Pons (tissue), 1 donor: ENCODE measurements around the gene USP17L25.
"Not testable (repeated sequence)": the region's sequence is repeated elsewhere in the genome, so short reads cannot be mapped to it uniquely, and the experiment has no call there.

Experiments used
- DNase-seq: peaks from one replicate; pipeline ENCODE4 v3.0.0-alpha.2; 2016; ENCODE audit warnings: low spot score

The USP17L25 gene

DNA sequence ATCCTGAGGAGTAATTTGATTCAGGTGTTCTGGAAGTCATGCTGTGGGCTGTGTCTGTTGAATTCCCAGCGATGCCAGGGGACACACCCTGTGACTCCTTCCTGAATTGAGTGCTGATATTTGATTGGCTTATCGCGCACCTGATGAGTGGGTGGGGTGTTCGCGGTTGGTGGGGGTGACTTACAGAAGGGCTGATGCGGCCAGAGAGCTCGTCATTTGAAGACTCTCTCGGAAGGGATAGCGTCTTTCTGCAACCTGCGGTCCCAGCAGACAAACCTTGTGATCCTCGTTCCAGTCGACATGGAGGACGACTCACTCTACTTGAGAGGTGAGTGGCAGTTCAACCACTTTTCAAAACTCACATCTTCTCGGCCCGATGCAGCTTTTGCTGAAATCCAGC, at the start of gene USP17L25:
Gene USP17L25, plus strand, starts transcription at position 301 of the 400 bp plus-strand sequence. Its CDS starts 0 bp downstream, at position 301.
- not testable (repeated sequence) for DNase-seq

DNA sequence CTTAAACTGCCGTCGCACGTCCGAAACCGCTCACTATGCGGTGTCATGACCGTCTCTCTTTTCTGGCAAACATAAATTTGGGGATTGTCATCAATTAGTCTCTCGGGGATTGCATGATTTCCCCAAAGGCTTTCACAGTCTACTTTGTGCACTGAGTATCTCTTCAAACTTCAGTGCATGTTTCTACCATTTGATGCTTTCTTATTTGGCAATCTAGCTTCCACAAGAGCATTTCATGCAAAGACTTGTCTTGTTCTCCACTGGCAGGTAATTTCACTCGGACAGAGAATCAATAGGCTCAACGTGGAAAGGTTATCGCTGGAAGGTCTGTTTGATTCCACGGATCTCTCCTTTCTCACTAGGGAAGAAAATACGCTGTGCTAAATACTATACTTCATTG, 5.5 kb upstream of the USP17L25 start:
- not testable (repeated sequence) for DNase-seq

GRCh38 chr4:9324865-9325264, 4.8 kb upstream of the USP17L25 start, which contains the start of gene USP17L24:
USP17L24 (plus strand) TSS chr4:9325165; CDS start chr4:9325165, 0 bp downstream.
- DNase-seq: not testable (repeated sequence)

DNA sequence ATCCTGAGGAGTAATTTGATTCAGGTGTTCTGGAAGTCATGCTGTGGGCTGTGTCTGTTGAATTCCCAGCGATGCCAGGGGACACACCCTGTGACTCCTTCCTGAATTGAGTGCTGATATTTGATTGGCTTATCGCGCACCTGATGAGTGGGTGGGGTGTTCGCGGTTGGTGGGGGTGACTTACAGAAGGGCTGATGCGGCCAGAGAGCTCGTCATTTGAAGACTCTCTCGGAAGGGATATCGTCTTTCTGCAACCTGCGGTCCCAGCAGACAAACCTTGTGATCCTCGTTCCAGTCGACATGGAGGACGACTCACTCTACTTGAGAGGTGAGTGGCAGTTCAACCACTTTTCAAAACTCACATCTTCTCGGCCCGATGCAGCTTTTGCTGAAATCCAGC, 4.6 kb downstream of the USP17L25 start, which contains the start of gene USP17L26:
Gene USP17L26, plus strand, starts transcription at position 301 of the 400 bp plus-strand sequence. Its CDS starts 0 bp downstream, at position 301.
- not testable (repeated sequence) for DNase-seq

DNA sequence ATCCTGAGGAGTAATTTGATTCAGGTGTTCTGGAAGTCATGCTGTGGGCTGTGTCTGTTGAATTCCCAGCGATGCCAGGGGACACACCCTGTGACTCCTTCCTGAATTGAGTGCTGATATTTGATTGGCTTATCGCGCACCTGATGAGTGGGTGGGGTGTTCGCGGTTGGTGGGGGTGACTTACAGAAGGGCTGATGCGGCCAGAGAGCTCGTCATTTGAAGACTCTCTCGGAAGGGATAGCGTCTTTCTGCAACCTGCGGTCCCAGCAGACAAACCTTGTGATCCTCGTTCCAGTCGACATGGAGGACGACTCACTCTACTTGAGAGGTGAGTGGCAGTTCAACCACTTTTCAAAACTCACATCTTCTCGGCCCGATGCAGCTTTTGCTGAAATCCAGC, 9.4 kb downstream of the USP17L25 start, which contains the start of gene USP17L5:
Gene USP17L5, plus strand, starts transcription at position 301 of the 400 bp plus-strand sequence. Its CDS starts 0 bp downstream, at position 301.
- DNase-seq: not testable (repeated sequence)

DNA sequence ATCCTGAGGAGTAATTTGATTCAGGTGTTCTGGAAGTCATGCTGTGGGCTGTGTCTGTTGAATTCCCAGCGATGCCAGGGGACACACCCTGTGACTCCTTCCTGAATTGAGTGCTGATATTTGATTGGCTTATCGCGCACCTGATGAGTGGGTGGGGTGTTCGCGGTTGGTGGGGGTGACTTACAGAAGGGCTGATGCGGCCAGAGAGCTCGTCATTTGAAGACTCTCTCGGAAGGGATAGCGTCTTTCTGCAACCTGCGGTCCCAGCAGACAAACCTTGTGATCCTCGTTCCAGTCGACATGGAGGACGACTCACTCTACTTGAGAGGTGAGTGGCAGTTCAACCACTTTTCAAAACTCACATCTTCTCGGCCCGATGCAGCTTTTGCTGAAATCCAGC, 14.1 kb downstream of the USP17L25 start, which contains the start of gene USP17L27:
Gene USP17L27, plus strand, starts transcription at position 301 of the 400 bp plus-strand sequence. Its CDS starts 0 bp downstream, at position 301.
- DNase-seq: not testable (repeated sequence)

DNA sequence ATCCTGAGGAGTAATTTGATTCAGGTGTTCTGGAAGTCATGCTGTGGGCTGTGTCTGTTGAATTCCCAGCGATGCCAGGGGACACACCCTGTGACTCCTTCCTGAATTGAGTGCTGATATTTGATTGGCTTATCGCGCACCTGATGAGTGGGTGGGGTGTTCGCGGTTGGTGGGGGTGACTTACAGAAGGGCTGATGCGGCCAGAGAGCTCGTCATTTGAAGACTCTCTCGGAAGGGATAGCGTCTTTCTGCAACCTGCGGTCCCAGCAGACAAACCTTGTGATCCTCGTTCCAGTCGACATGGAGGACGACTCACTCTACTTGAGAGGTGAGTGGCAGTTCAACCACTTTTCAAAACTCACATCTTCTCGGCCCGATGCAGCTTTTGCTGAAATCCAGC, 18.9 kb downstream of the USP17L25 start, which contains the start of gene USP17L28:
Gene USP17L28, plus strand, starts transcription at position 301 of the 400 bp plus-strand sequence. Its CDS starts 0 bp downstream, at position 301.
- DNase-seq: not testable (repeated sequence)

- not testable (repeated sequence) for DNase-seq
Measured at GRCh38 chr4:9350866-9351265, 21.2 kb downstream of the USP17L25 start.

GRCh38 chr4:9353338-9353737, 23.6 kb downstream of the USP17L25 start, which contains the start of gene USP17L29:
USP17L29 (plus strand) TSS chr4:9353638; CDS start chr4:9353638, 0 bp downstream.
- not testable (repeated sequence) for DNase-seq

DNA sequence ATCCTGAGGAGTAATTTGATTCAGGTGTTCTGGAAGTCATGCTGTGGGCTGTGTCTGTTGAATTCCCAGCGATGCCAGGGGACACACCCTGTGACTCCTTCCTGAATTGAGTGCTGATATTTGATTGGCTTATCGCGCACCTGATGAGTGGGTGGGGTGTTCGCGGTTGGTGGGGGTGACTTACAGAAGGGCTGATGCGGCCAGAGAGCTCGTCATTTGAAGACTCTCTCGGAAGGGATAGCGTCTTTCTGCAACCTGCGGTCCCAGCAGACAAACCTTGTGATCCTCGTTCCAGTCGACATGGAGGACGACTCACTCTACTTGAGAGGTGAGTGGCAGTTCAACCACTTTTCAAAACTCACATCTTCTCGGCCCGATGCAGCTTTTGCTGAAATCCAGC, 33.1 kb downstream of the USP17L25 start, which contains the start of gene USP17L30:
Gene USP17L30, plus strand, starts transcription at position 301 of the 400 bp plus-strand sequence. Its CDS starts 0 bp downstream, at position 301.
- not testable (repeated sequence) for DNase-seq

DNA sequence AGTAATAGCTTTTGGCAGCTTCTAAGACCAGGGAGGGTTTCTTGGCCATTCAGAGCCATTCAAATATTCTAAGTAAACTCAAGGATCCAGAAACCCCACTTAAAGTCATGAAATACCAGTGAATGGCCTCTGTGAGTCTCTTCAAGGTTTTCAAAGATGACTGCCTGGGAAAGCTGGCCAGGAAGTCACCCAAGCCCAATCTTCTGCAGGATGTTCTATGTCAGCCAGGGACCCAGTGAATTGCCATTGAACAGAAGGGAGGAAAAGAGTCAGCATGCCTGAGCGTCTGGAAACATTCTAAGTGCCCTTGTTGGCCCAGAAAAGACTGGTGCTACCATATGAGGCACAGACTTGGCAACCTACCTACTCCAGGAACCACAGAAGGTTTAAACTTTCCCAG, 50.2 kb downstream of the USP17L25 start:
- DNase-seq: not testable (repeated sequence)
